IPS-18a (cell line): ENCODE results near the gene ANKFN1.

ENCODE experiments used
- H3K27ac ChIP-seq: one replicate; pipeline ENCODE4 v1.5.1; 2013; ENCODE audit warnings: low read length
- H3K27me3 ChIP-seq: one replicate; pipeline ENCODE4 v1.6.1; 2013; ENCODE audit warnings: mild to moderate bottlenecking, low read length; ENCODE audit not compliant: control insufficient read depth, insufficient read depth
- H3K36me3 ChIP-seq: one replicate; pipeline ENCODE4 v1.6.1; 2013; ENCODE audit warnings: low read depth, low read length; ENCODE audit not compliant: control insufficient read depth
- H3K4me1 ChIP-seq: one replicate; pipeline ENCODE4 v1.6.1; 2013; ENCODE audit warnings: low read depth, low read length; ENCODE audit not compliant: control insufficient read depth
- H3K4me3 ChIP-seq: one replicate; pipeline ENCODE4 v1.5.1; 2013; ENCODE audit warnings: low read length
- H3K9ac ChIP-seq: one replicate; pipeline ENCODE4 v1.6.1; 2013; ENCODE audit warnings: mild to moderate bottlenecking, low read length, moderate library complexity
- H3K9me3 ChIP-seq: one replicate; pipeline ENCODE4 v1.6.1; 2013; ENCODE audit warnings: low read depth, low read length; ENCODE audit not compliant: control insufficient read depth

ANKFN1 gene

GRCh38 chr17:56431736-56432135 is 278.5 kb downstream of the ANKFN1 start:
- H3K27ac ChIP-seq = peak overlapping the region; percentile 20

GRCh38 chr17:56432443-56432842 is 279.2 kb downstream of the ANKFN1 start:
- Histone ChIP-seq H3K27me3 (no peaks in the 10 kb centered on the region), H3K9ac (no peak overlapping the region), H3K27ac (no peak overlapping the region), H3K9me3 (no peaks in the 10 kb centered on the region), H3K4me1 (peaks cover 19% of the 10 kb centered on the region), H3K4me3 (no peak overlapping the region), H3K36me3 (no peaks in the 10 kb centered on the region)

More at GRCh38 chr17:56431736-56432135, 278.5 kb downstream of the ANKFN1 start:
- Histone ChIP-seq H3K9me3 (no peaks in the 10 kb centered on the region), H3K36me3 (no peaks in the 10 kb centered on the region), H3K9ac (no peak overlapping the region), H3K4me1 (peaks cover 19% of the 10 kb centered on the region), H3K27me3 (no peaks in the 10 kb centered on the region), H3K4me3 (peak overlapping the region; percentile 4)

- no peaks in the 10 kb centered on the region for H3K27me3 ChIP-seq
These were observed 281.3 kb downstream of the ANKFN1 start for GRCh38 chr17:56434610-56435009.

GRCh38 chr17:56436142-56436541 is 282.9 kb downstream of the ANKFN1 start:
- Histone ChIP-seq H3K9me3 (no peaks in the 10 kb centered on the region), H3K4me3 (no peak overlapping the region), H3K27ac (no peak overlapping the region), H3K36me3 (no peaks in the 10 kb centered on the region), H3K9ac (no peak overlapping the region), H3K4me1 (peaks cover 14% of the 10 kb centered on the region), H3K27me3 (no peaks in the 10 kb centered on the region)

More at GRCh38 chr17:56434610-56435009, 281.3 kb downstream of the ANKFN1 start:
- Histone ChIP-seq H3K27ac (no peak overlapping the region), H3K36me3 (no peaks in the 10 kb centered on the region), H3K4me3 (no peak overlapping the region), H3K9ac (no peak overlapping the region), H3K4me1 (peaks cover 19% of the 10 kb centered on the region), H3K9me3 (no peaks in the 10 kb centered on the region)

- Histone ChIP-seq H3K4me1 (peaks cover 3% of the 10 kb centered on the region), H3K27ac (no peak overlapping the region), H3K9me3 (no peaks in the 10 kb centered on the region), H3K36me3 (no peaks in the 10 kb centered on the region), H3K4me3 (no peak overlapping the region), H3K27me3 (no peaks in the 10 kb centered on the region), H3K9ac (no peak overlapping the region)
These were observed 287.1 kb downstream of the ANKFN1 start for GRCh38 chr17:56440419-56440818.

- no peaks in the 10 kb centered on the region for H3K27me3 ChIP-seq
- H3K27ac ChIP-seq = no peak overlapping the region
- no peaks in the 10 kb centered on the region for H3K36me3 ChIP-seq
- H3K9me3 ChIP-seq = no peaks in the 10 kb centered on the region
- no peak overlapping the region for H3K9ac ChIP-seq
- no peak overlapping the region for H3K4me3 ChIP-seq
- peaks cover 3% of the 10 kb centered on the region for H3K4me1 ChIP-seq
These were observed 288.0 kb downstream of the ANKFN1 start for GRCh38 chr17:56441308-56441707.

GRCh38 chr17:56445692-56446411 is 292.6 kb downstream of the ANKFN1 start:
- Histone ChIP-seq H3K9ac (no peak overlapping the region), H3K36me3 (no peaks in the 10 kb centered on the region), H3K27me3 (no peaks in the 10 kb centered on the region), H3K9me3 (no peaks in the 10 kb centered on the region), H3K27ac (no peak overlapping the region), H3K4me3 (no peak overlapping the region), H3K4me1 (peaks cover 3% of the 10 kb centered on the region)

- H3K36me3 ChIP-seq = no peaks in the 10 kb centered on the region
- H3K4me3 ChIP-seq = no peak overlapping the region
- no peaks in the 10 kb centered on the region for H3K4me1 ChIP-seq
- H3K27ac ChIP-seq = no peak overlapping the region
- no peaks in the 10 kb centered on the region for H3K27me3 ChIP-seq
- no peaks in the 10 kb centered on the region for H3K9me3 ChIP-seq
- H3K9ac ChIP-seq = no peak overlapping the region
These were observed 293.9 kb downstream of the ANKFN1 start for GRCh38 chr17:56447171-56447570.

- Histone ChIP-seq H3K4me1 (no peaks in the 10 kb centered on the region), H3K4me3 (no peak overlapping the region), H3K27ac (no peak overlapping the region), H3K27me3 (no peaks in the 10 kb centered on the region), H3K9ac (no peak overlapping the region), H3K36me3 (no peaks in the 10 kb centered on the region), H3K9me3 (no peaks in the 10 kb centered on the region)
These were observed 295.1 kb downstream of the ANKFN1 start for GRCh38 chr17:56448371-56448770.

- H3K4me1 ChIP-seq = no peaks in the 10 kb centered on the region
- no peak overlapping the region for H3K4me3 ChIP-seq
- H3K9ac ChIP-seq = no peak overlapping the region
- no peaks in the 10 kb centered on the region for H3K36me3 ChIP-seq
- no peaks in the 10 kb centered on the region for H3K9me3 ChIP-seq
- no peaks in the 10 kb centered on the region for H3K27me3 ChIP-seq
- no peak overlapping the region for H3K27ac ChIP-seq
These were observed 295.9 kb downstream of the ANKFN1 start for GRCh38 chr17:56449176-56449575.

- Histone ChIP-seq H3K27me3 (no peaks in the 10 kb centered on the region), H3K4me3 (no peak overlapping the region), H3K36me3 (no peaks in the 10 kb centered on the region), H3K27ac (no peak overlapping the region), H3K9me3 (no peaks in the 10 kb centered on the region), H3K4me1 (no peaks in the 10 kb centered on the region), H3K9ac (no peak overlapping the region)
These were observed 298.4 kb downstream of the ANKFN1 start for GRCh38 chr17:56451629-56452028.

- H3K27me3 ChIP-seq = no peaks in the 10 kb centered on the region
- no peak overlapping the region for H3K4me3 ChIP-seq
- no peaks in the 10 kb centered on the region for H3K9me3 ChIP-seq
- H3K27ac ChIP-seq = no peak overlapping the region
- no peak overlapping the region for H3K9ac ChIP-seq
- no peaks in the 10 kb centered on the region for H3K36me3 ChIP-seq
- H3K4me1 ChIP-seq = no peaks in the 10 kb centered on the region
These were observed 299.2 kb downstream of the ANKFN1 start for GRCh38 chr17:56452461-56452860.
